Endothelial cell of umbilical vein (primary cell): ENCODE measurements around the gene ACSS1. TPM values are rescaled to one million over a fixed set of nuclear protein-coding genes. Genes with fewer than 3 reads are reported as not detected.

Source experiments
- BruUV-seq: library from RNA; stranded (reverse); fragments of 400-500 nt; replicated peaks from 2 replicates; lab custom pipeline; 2021; lab: Mats Ljungman, UMichigan
- CTCF ChIA-PET: fragments of 300-600, 350-600 bp; sonication (Branson Sonifier 250); formaldehyde crosslinking; loops from one replicate; lab custom pipeline; 2021; ENCODE audit warnings: antibody characterized with exemption, inconsistent platforms; lab: Charles Lee
- POLR2A ChIA-PET: fragments of 300-600, 350-600 bp; sonication (Branson Sonifier 250); formaldehyde crosslinking; loops from one replicate; lab custom pipeline; 2021; ENCODE audit warnings: antibody characterized with exemption, inconsistent platforms; lab: Charles Lee
- DNase-seq: peaks from one replicate; pipeline ENCODE4 v3.0.0-alpha.2; 2011; ENCODE audit warnings: low read depth, low spot score
- FAIRE-seq: peaks from 2 replicates; lab custom pipeline; 2011; peaks lifted over from hg19 to GRCh38; lab: Jason Lieb, UNC
- H2AFZ ChIP-seq: 2 replicates; pipeline ENCODE4 v1.6.0; 2012; ENCODE audit warnings: low read depth, low read length, control low read depth, inconsistent platforms
- H3K27ac ChIP-seq: 2 replicates; pipeline ENCODE4 v1.5.1; 2011; ENCODE audit warnings: low read depth, mild to moderate bottlenecking, control low read depth, low read length, moderate library complexity; ENCODE audit not compliant: insufficient read depth
- H3K27me3 ChIP-seq, 2 experiments: 2 replicates each; pipeline versions ENCODE4 v1.6.0 to v1.6.1; 2011; ENCODE audit warnings: low read length in 2 of 2, mixed read lengths in 1 of 2; ENCODE audit not compliant: control insufficient read depth in 2 of 2, insufficient read depth in 2 of 2
- H3K36me3 ChIP-seq, 2 experiments: 2 replicates in 1 of 2; 3 replicates in 1 of 2; pipeline ENCODE4 v1.5.1; 2011; ENCODE audit warnings: low read length in 2 of 2, mild to moderate bottlenecking in 1 of 2, moderate library complexity in 1 of 2; ENCODE audit not compliant: control insufficient read depth in 2 of 2, insufficient read depth in 2 of 2; ENCODE audit errors: extremely low read depth in 1 of 2
- H3K4me1 ChIP-seq: 3 replicates; pipeline ENCODE4 v1.5.1; 2011; ENCODE audit warnings: mild to moderate bottlenecking, low read length; ENCODE audit not compliant: control insufficient read depth, insufficient read depth; ENCODE audit errors: extremely low read depth
- H3K4me2 ChIP-seq: 2 replicates; pipeline ENCODE4 v1.6.1; 2011; ENCODE audit warnings: low read length, control low read depth, mixed read lengths; ENCODE audit not compliant: insufficient read depth
- H3K4me3 ChIP-seq, 3 experiments: fragments of 200-600 bp in 1 of 3; sonication (generic), shearing (Covaris generic) in 1 of 3; replicated peaks in 1 of 3; 2 replicates each; pipeline ENCODE4 v1.5.1; 2011 to 2016; ENCODE audit warnings: control low read depth in 3 of 3, low read length in 3 of 3, mild to moderate bottlenecking in 2 of 3, inconsistent platforms in 1 of 3, low read depth in 1 of 3, moderate library complexity in 1 of 3; ENCODE audit not compliant: insufficient read depth in 1 of 3
- H3K79me2 ChIP-seq: 2 replicates; pipeline ENCODE4 v1.6.0; 2012; ENCODE audit warnings: low read length, inconsistent platforms; ENCODE audit not compliant: control insufficient read depth, insufficient read depth
- H3K9ac ChIP-seq: replicated peaks from 2 replicates; pipeline ENCODE3; 2011; ENCODE audit warnings: low read length, control low read depth; ENCODE audit not compliant: insufficient read depth; ENCODE audit errors: extremely low read depth
- H3K9me1 ChIP-seq: replicated peaks from 3 replicates; pipeline ENCODE4 v1.6.0; 2011; ENCODE audit warnings: mild to moderate bottlenecking, low read length; ENCODE audit not compliant: control insufficient read depth, insufficient read depth; ENCODE audit errors: extremely low read depth
- H3K9me3 ChIP-seq: replicated peaks from 2 replicates; pipeline ENCODE4 v1.5.1; 2012; ENCODE audit warnings: low read length, inconsistent platforms; ENCODE audit not compliant: control insufficient read depth, insufficient read depth
- H4K20me1 ChIP-seq: replicated peaks from 2 replicates; pipeline ENCODE3; 2011; ENCODE audit warnings: mild to moderate bottlenecking, low read length; ENCODE audit not compliant: control insufficient read depth, insufficient read depth; ENCODE audit errors: extremely low read depth
- CTCF ChIP-seq, 2 donors: IDR thresholded peaks; 1 replicate in 1 of 2; 2 replicates in 1 of 2; pipeline ENCODE4 v1.5.1; 2011; ENCODE audit warnings: low read length in 2 of 2, mild to moderate bottlenecking in 2 of 2, moderate library complexity in 2 of 2, control low read depth in 1 of 2, inconsistent platforms in 1 of 2, low read depth in 1 of 2; ENCODE audit not compliant: insufficient read depth in 1 of 2; ENCODE audit errors: extremely low read depth in 1 of 2
- EZH2 ChIP-seq: IDR thresholded peaks from 2 replicates; pipeline ENCODE4 v1.6.1; 2012; ENCODE audit warnings: borderline replicate concordance, low read depth, mild to moderate bottlenecking, moderate library complexity, low read length, inconsistent platforms; ENCODE audit not compliant: severe bottlenecking
- FOS ChIP-seq: IDR thresholded peaks from 2 replicates; pipeline ENCODE4 v1.6.1; 2011; ENCODE audit warnings: mild to moderate bottlenecking, low read length, moderate library complexity, borderline replicate concordance; ENCODE audit not compliant: insufficient read depth
- GATA2 ChIP-seq: IDR thresholded peaks from 2 replicates; pipeline ENCODE4 v1.7.0; 2011; ENCODE audit warnings: low read depth, mild to moderate bottlenecking, moderate library complexity, mixed read lengths, low read length; ENCODE audit not compliant: insufficient read length, insufficient read depth
- JUN ChIP-seq: IDR thresholded peaks from 2 replicates; pipeline ENCODE4 v1.6.1; 2011; ENCODE audit warnings: borderline replicate concordance, low read depth; ENCODE audit not compliant: insufficient read length, insufficient read depth
- MAX ChIP-seq: IDR thresholded peaks from 2 replicates; pipeline ENCODE4 v1.6.1; 2011; ENCODE audit not compliant: insufficient read depth, insufficient read length
- MYC ChIP-seq: IDR thresholded peaks from one replicate; pipeline ENCODE4 v1.6.1; 2011; ENCODE audit warnings: mild to moderate bottlenecking, low read depth, low read length
- POLR2A ChIP-seq: IDR thresholded peaks from 2 replicates; pipeline ENCODE4 v1.6.1; 2012; ENCODE audit warnings: low read depth, mild to moderate bottlenecking, control low read depth, low read length
- POLR2AphosphoS5 ChIP-seq: IDR thresholded peaks from 2 replicates; pipeline ENCODE4 v1.6.1; 2012; ENCODE audit warnings: low read depth, mild to moderate bottlenecking, control low read depth, low read length, moderate library complexity; ENCODE audit not compliant: insufficient read depth
- dilution Hi-C: fragments of 300-500 bp; cut with MboI; formaldehyde crosslinking; loops from one replicate; pipeline ENCODE4 v1.15.0; 2019; ENCODE audit warnings: low sequenced_read_pairs; ENCODE audit not compliant: extremely low pct_ligation_motif_present
- intact Hi-C: fragments of 100-400 bp; cut with micrococcal nuclease; formaldehyde crosslinking; loops from one replicate; pipeline ENCODE4 v1.10.0; 2022
- polyA plus RNA-seq, 4 experiments: library from polyadenylated mRNA; depleted of rRNA in 3 of 4; stranded (reverse) in 3 of 4; unstranded in 1 of 4; fragments of >200 nt; gene quantifications; 2 replicates each; pipeline versions ENCODE4 v1.2.1 to v1.2.3, GENCODE V29; 2011 to 2012; ENCODE audit warnings: missing spikeins in 1 of 4
- total RNA-seq: library from RNA; stranded (reverse); gene quantifications from 2 replicates; pipeline ENCODE4 v1.2.3, GENCODE V29; 2021

The ACSS1 gene
- total and polyA plus RNA-seq, 2 donors (not counting 3 experiments of a cell fraction or from before 2014, with no cell fraction given): 6.2 to 17.9 TPM

- H3K4me3 ChIP-seq: peak within 1 kb of the TSS; percentile 33 to 66 (median 58)
- TSS peak; percentile 99 for BruUV-seq
- POLR2A ChIA-PET: no interaction called here
- H3K4me2 ChIP-seq: peak within 1 kb of the TSS; percentile 76
- H3K79me2 ChIP-seq: peaks cover 26% of the 10 kb centered on the region
- DNase-seq (peak; percentile 90), FAIRE-seq (peak; percentile 80)
- H3K4me1 ChIP-seq: peaks cover 19% of the 10 kb centered on the region
- H3K9me1 ChIP-seq: no peaks in the 10 kb centered on the region
- H3K27me3 ChIP-seq: peaks cover 0 to 2% of the 10 kb centered on the region in 2 experiments
- H3K9ac ChIP-seq: peak within 1 kb of the TSS; percentile 74
- H3K36me3 ChIP-seq: no peaks in the 10 kb centered on the region
- H2AFZ ChIP-seq: peak within 1 kb of the TSS; percentile 83
- intact Hi-C loops: loop anchor here (1.0 to 2.0 kb wide), 3 partner anchors 203 to 704 kb away; partner anchors contain the start of genes ABHD12, ENTPD6 and ZNF337
- dilution Hi-C loops: no loop called here
- no peaks in the 10 kb centered on the region for H4K20me1 ChIP-seq
- no peaks in the 10 kb centered on the region for H3K9me3 ChIP-seq
- TF ChIP-seq POLR2AphosphoS5 (peak; percentile 93), MAX (peak; percentile 57), GATA2 (no peak), CTCF (IDR thresholded peaks at IDR 0.05; ENCODE audit: extremely low read depth in 1 of 2, insufficient read depth in 1 of 2, low read depth in 1 of 2, low read length in 2 of 2) (no peak), EZH2 (no peak), MYC (no peak), JUN (no peak), POLR2A (peak; percentile 96), FOS (peak; percentile 7)
- peak within 1 kb of the TSS; percentile 73 for H3K27ac ChIP-seq
- CTCF ChIA-PET: interaction anchor here (1.9 to 4.7 kb wide), 2 partner anchors 71 to 1055 kb away, joined by 6 to 96 read pairs; no protein-coding TSS in a partner anchor
Measured at GRCh38 chr20:24992487-24993205, 65.3 kb downstream of the ACSS1 start, which contains the start of gene APMAP. Gene APMAP (minus strand): TSS chr20:24992751. CDS start chr20:24992688, 63 bp downstream.
